ENCODE measurements around the gene TES.

Gene TES

GRCh38 chr7:116194115-116194514, 16.2 kb upstream of the TES start:
- no peak for DNase-seq

GRCh38 chr7:116195451-116195850, 14.9 kb upstream of the TES start:
- DNase-seq: no peak

GRCh38 chr7:116196947-116197346, 13.4 kb upstream of the TES start:
- no peak for DNase-seq

GRCh38 chr7:116197360-116197759, 13.0 kb upstream of the TES start:
- no peak for DNase-seq

- DNase-seq: no peak
These were observed 11.5 kb upstream of the TES start for GRCh38 chr7:116198748-116199410.

GRCh38 chr7:116200963-116201362, 9.4 kb upstream of the TES start:
- no peak for DNase-seq

GRCh38 chr7:116206141-116206540, 4.2 kb upstream of the TES start:
- no peak for DNase-seq

GRCh38 chr7:116208919-116209318, 1.4 kb upstream of the TES start:
- no peak for DNase-seq

- no peak for DNase-seq
These were observed 723 bp upstream of the TES start for GRCh38 chr7:116209561-116210070.

GRCh38 chr7:116211006-116211912, 920 bp downstream of the TES start:
- DNase-seq: no peak

GRCh38 chr7:116211913-116212596, 1.7 kb downstream of the TES start:
- no peak for DNase-seq

- no peak for DNase-seq
These were observed 2.5 kb downstream of the TES start for GRCh38 chr7:116212869-116213268.

- DNase-seq: peak; percentile 4
These were observed 3.2 kb downstream of the TES start for GRCh38 chr7:116213361-116214130.

- DNase-seq: no peak
These were observed 4.6 kb downstream of the TES start for GRCh38 chr7:116214921-116215320.

- DNase-seq: no peak
These were observed 5.2 kb downstream of the TES start for GRCh38 chr7:116215551-116215950.

- no peak for DNase-seq
These were observed 6.7 kb downstream of the TES start for GRCh38 chr7:116216956-116217571.

GRCh38 chr7:116218051-116218645, 7.8 kb downstream of the TES start:
- DNase-seq: no peak

- DNase-seq: no peak
These were observed 8.4 kb downstream of the TES start for GRCh38 chr7:116218747-116219146.

- no peak for DNase-seq
These were observed 8.9 kb downstream of the TES start for GRCh38 chr7:116219288-116219687.

- no peak for DNase-seq
These were observed 9.5 kb downstream of the TES start for GRCh38 chr7:116219834-116220233.

- DNase-seq: no peak
These were observed 12.2 kb downstream of the TES start for GRCh38 chr7:116222501-116222900.

- no peak for DNase-seq
These were observed 13.2 kb downstream of the TES start for GRCh38 chr7:116223588-116223987.
